SU-DHL-6 (cell line): ENCODE measurements around the gene TOMM34.

Source experiments
- H2AFZ ChIP-seq: fragments of 200-600 bp; sonication (generic); 2 replicates; pipeline ENCODE4 v1.6.1; 2014; ENCODE audit warnings: low read depth, mild to moderate bottlenecking, moderate library complexity, mixed read lengths, antibody characterized with exemption, low read length; ENCODE audit not compliant: severe bottlenecking
- H3F3A ChIP-seq: fragments of 200-600 bp; shearing (Covaris generic); 2 replicates; pipeline ENCODE4 v1.6.0; 2016; ENCODE audit warnings: antibody characterized with exemption, mild to moderate bottlenecking; ENCODE audit not compliant: insufficient read depth
- H3K27ac ChIP-seq: fragments of 200-600 bp; sonication (generic); 2 replicates; pipeline ENCODE4 v1.5.1; 2016; ENCODE audit warnings: low read depth, mild to moderate bottlenecking, low read length, moderate library complexity, mixed read lengths
- H3K27me3 ChIP-seq: fragments of 200-600 bp; sonication (generic), shearing (Covaris generic); 2 replicates; pipeline ENCODE4 v1.6.0; 2014; ENCODE audit warnings: mild to moderate bottlenecking, low read length
- H3K36me3 ChIP-seq: fragments of 200-600 bp; sonication (generic); 2 replicates; pipeline ENCODE4 v1.6.1; 2014; ENCODE audit warnings: mild to moderate bottlenecking, low read length, mixed read lengths
- H3K4me2 ChIP-seq: fragments of 300-600, 200-600 bp; shearing (Covaris generic), sonication (generic); 2 replicates; pipeline ENCODE4 v1.6.0; 2014; ENCODE audit warnings: low read length, low read depth, mild to moderate bottlenecking; ENCODE audit not compliant: poor library complexity, severe bottlenecking
- H3K4me3 ChIP-seq: fragments of 200-600 bp; sonication (generic); 2 replicates; pipeline ENCODE4 v1.5.1; 2014; ENCODE audit warnings: antibody characterized with exemption, low read length, mild to moderate bottlenecking, mixed read lengths; ENCODE audit not compliant: insufficient read depth, poor library complexity, severe bottlenecking
- H3K79me2 ChIP-seq: fragments of 200-600 bp; sonication (generic); 2 replicates; pipeline ENCODE4 v1.6.1; 2014; ENCODE audit warnings: mild to moderate bottlenecking, low read length, moderate library complexity; ENCODE audit not compliant: insufficient read depth
- H3K9ac ChIP-seq: fragments of 200-600 bp; sonication (generic); 2 replicates; pipeline ENCODE4 v1.7.0; 2014; ENCODE audit warnings: mild to moderate bottlenecking, low read length
- H3K9me2 ChIP-seq: fragments of 200-600 bp; sonication (generic); replicated peaks from 2 replicates; pipeline ENCODE4 v1.6.1; 2014; ENCODE audit warnings: low read length; ENCODE audit not compliant: insufficient read depth
- H3K9me3 ChIP-seq: fragments of 200-600 bp; sonication (generic); 2 replicates; pipeline ENCODE4 v1.6.1; 2014; ENCODE audit warnings: low read length, mixed read lengths; ENCODE audit not compliant: insufficient read depth
- H4K20me1 ChIP-seq: fragments of 200-600 bp; sonication (generic); 2 replicates; pipeline ENCODE4 v1.6.1; 2014; ENCODE audit warnings: low read depth, mild to moderate bottlenecking, antibody characterized with exemption, low read length, moderate library complexity, mixed read lengths
- EZH2phosphoT487 ChIP-seq: fragments of 200-600 bp; sonication (generic), shearing (Covaris generic); conservative IDR thresholded peaks from 2 replicates; pipeline ENCODE4 v1.6.1; 2018; ENCODE audit warnings: mild to moderate bottlenecking, antibody characterized with exemption, low read length, moderate library complexity, mixed read lengths
- TF ChIP-seq, protein P1 (sequence below): fragments of 200-600 bp; sonication (generic); IDR thresholded peaks from one replicate; pipeline ENCODE4 v1.5.1; 2017; ENCODE audit warnings: antibody characterized with exemption, mild to moderate bottlenecking, low read length, moderate library complexity; ENCODE audit not compliant: insufficient read depth, poor library complexity, severe bottlenecking

Gene TOMM34

DNA sequence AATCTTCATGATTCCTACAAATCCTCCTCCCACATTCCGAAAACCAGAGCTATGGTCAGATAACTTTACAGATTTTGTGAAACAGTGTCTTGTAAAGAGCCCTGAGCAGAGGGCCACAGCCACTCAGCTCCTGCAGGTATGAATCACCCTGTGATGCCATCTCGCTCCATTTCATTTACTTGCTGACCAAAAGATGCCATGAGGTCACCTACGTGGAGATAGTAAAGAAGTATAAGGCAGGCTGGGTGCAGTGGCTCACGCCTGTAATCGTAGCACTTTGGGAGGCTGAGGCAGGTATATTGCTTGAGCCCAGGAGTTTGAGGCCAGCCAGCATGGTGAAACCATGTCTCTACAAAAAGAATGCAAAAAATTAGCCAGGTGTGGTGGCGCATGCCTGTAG lies 37.0 kb upstream of the TOMM34 start:
- no peak overlapping the region for H3K4me2 ChIP-seq
- peaks cover 20% of the 10 kb centered on the region for H3K79me2 ChIP-seq
- H3F3A ChIP-seq, result peaks cover 4% of the 10 kb centered on the region
- H3K36me3 ChIP-seq, result peaks cover 69% of the 10 kb centered on the region
- no peak overlapping the region for H3K9ac ChIP-seq
- H3K9me3 ChIP-seq, result no peaks in the 10 kb centered on the region
- no peaks in the 10 kb centered on the region for H3K9me2 ChIP-seq
- H3K27me3 ChIP-seq, result no peaks in the 10 kb centered on the region
- no peak overlapping the region for H3K4me3 ChIP-seq
- H3K27ac ChIP-seq, result no peak overlapping the region
- H4K20me1 ChIP-seq, result no peaks in the 10 kb centered on the region
- no peak overlapping the region for H2AFZ ChIP-seq
- TF ChIP-seq EZH2phosphoT487, result no peak
- TF ChIP-seq, protein P1, sequence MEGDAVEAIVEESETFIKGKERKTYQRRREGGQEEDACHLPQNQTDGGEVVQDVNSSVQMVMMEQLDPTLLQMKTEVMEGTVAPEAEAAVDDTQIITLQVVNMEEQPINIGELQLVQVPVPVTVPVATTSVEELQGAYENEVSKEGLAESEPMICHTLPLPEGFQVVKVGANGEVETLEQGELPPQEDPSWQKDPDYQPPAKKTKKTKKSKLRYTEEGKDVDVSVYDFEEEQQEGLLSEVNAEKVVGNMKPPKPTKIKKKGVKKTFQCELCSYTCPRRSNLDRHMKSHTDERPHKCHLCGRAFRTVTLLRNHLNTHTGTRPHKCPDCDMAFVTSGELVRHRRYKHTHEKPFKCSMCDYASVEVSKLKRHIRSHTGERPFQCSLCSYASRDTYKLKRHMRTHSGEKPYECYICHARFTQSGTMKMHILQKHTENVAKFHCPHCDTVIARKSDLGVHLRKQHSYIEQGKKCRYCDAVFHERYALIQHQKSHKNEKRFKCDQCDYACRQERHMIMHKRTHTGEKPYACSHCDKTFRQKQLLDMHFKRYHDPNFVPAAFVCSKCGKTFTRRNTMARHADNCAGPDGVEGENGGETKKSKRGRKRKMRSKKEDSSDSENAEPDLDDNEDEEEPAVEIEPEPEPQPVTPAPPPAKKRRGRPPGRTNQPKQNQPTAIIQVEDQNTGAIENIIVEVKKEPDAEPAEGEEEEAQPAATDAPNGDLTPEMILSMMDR, result no peak

DNA sequence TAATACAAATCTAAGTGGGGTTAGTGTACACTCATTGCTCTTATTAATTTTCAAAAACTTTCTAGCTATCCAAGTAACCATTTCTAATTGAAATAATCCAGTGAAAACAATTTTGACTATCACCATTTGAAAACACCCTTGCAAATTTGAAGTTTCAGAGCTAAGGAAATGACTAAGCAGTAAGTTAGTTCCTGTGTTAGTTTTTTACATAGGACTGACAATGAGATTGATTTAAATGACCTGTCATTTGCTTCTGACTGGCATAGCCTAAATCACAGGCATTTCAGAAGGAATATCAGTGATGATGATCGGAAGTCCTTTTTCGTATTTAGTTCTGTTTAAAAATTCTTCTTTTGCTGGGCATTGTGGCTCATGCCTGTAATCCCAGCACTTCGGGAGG lies 33.1 kb upstream of the TOMM34 start:
- Histone ChIP-seq H3K79me2 (peaks cover 54% of the 10 kb centered on the region), H3K9ac (no peak overlapping the region), H3K4me3 (no peak overlapping the region), H3K9me2 (no peaks in the 10 kb centered on the region), H3F3A (peaks cover 12% of the 10 kb centered on the region; the same call in 1 of the 2 replicates), H3K4me2 (no peak overlapping the region), H2AFZ (no peak overlapping the region), H3K9me3 (no peaks in the 10 kb centered on the region), H3K36me3 (peaks cover 57% of the 10 kb centered on the region), H4K20me1 (peaks cover 11% of the 10 kb centered on the region; the same call in 1 of the 2 replicates), H3K27ac (no peak overlapping the region), H3K27me3 (no peaks in the 10 kb centered on the region)
- TF ChIP-seq EZH2phosphoT487, result no peak
- TF ChIP-seq, protein P1, result no peak

DNA sequence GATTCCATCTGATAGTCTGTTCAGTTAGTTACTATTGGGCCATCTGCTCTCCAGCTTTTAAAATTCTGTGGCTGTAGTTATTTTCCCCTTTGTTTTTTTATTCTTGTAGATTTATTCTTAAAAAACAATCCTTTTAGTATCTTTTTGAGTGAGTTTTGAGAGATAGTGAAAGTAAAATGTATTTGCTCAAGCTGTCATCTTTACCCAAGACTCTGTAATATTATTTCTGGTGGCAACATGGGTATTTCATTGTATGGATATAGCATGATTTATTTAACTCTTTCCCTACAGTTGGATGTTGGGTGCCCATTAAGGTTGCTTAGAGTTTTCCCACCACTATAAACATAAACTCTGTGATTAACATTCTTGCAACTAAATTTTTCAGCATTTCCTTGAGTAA lies 30.8 kb upstream of the TOMM34 start:
- no peaks in the 10 kb centered on the region for H3K9me2 ChIP-seq
- no peak for TF ChIP-seq EZH2phosphoT487
- TF ChIP-seq, protein P1, result no peak
- no peak overlapping the region for H3K4me2 ChIP-seq
- no peak overlapping the region for H3K4me3 ChIP-seq
- H3K36me3 ChIP-seq, result peaks cover 55% of the 10 kb centered on the region
- no peak overlapping the region for H3K27ac ChIP-seq
- no peak overlapping the region for H3K9ac ChIP-seq
- no peaks in the 10 kb centered on the region for H3K27me3 ChIP-seq
- H3K9me3 ChIP-seq, result no peaks in the 10 kb centered on the region
- H3K79me2 ChIP-seq, result peaks cover 69% of the 10 kb centered on the region
- H3F3A ChIP-seq, result peaks cover 23% of the 10 kb centered on the region; the same call in 1 of the 2 replicates
- no peak overlapping the region for H2AFZ ChIP-seq
- H4K20me1 ChIP-seq, result peaks cover 11% of the 10 kb centered on the region
